MM.1S (cell line): ENCODE data around the gene SNRK.

ENCODE experiments used
- DNase-seq: peaks from one replicate; pipeline ENCODE4 v3.0.0-alpha.2; 2015
- H2AFZ ChIP-seq: fragments of 300-600 bp; sonication (generic); 2 replicates; pipeline ENCODE4 v1.6.0; 2016; ENCODE audit warnings: antibody characterized with exemption, low read length
- H3F3A ChIP-seq: fragments of 300-600 bp; sonication (generic); 2 replicates; pipeline ENCODE4 v1.6.1; 2016; ENCODE audit warnings: mild to moderate bottlenecking, antibody characterized with exemption, low read length, moderate library complexity, mixed read lengths; ENCODE audit not compliant: insufficient read depth
- H3K27ac ChIP-seq: fragments of 300-600 bp; sonication (generic); 2 replicates; pipeline ENCODE4 v1.5.1; 2016; ENCODE audit warnings: mild to moderate bottlenecking, low read length
- H3K27me3 ChIP-seq: fragments of 300-600 bp; sonication (generic); replicated peaks from 2 replicates; pipeline ENCODE4 v1.6.0; 2016; ENCODE audit warnings: low read length; ENCODE audit not compliant: insufficient read depth
- H3K36me3 ChIP-seq: fragments of 300-600 bp; sonication (generic); replicated peaks from 2 replicates; pipeline ENCODE4 v1.6.1; 2016; ENCODE audit warnings: mild to moderate bottlenecking, low read length, mixed read lengths; ENCODE audit not compliant: insufficient read depth
- H3K4me1 ChIP-seq: fragments of 300-600 bp; sonication (generic); 2 replicates; pipeline ENCODE4 v1.6.1; 2016; ENCODE audit warnings: low read length, mixed read lengths
- H3K4me2 ChIP-seq: fragments of 300-600 bp; sonication (generic); 2 replicates; pipeline ENCODE4 v1.6.0; 2016; ENCODE audit warnings: low read depth, low read length
- H3K4me3 ChIP-seq: fragments of 300-600 bp; sonication (generic); 2 replicates; pipeline ENCODE4 v1.5.1; 2016; ENCODE audit warnings: low read length, mixed read lengths
- H3K79me2 ChIP-seq: fragments of 300-600 bp; sonication (generic); 2 replicates; pipeline ENCODE4 v1.6.1; 2016; ENCODE audit warnings: mixed run types, low read length, mixed read lengths
- H3K9ac ChIP-seq: fragments of 300-600 bp; sonication (generic); 2 replicates; pipeline ENCODE4 v1.6.1; 2016; ENCODE audit warnings: low read length, mixed read lengths
- H3K9me2 ChIP-seq: fragments of 300-600 bp; sonication (generic); replicated peaks from 2 replicates; pipeline ENCODE4 v1.6.1; 2016; ENCODE audit warnings: mild to moderate bottlenecking, low read length, mixed read lengths; ENCODE audit not compliant: insufficient read depth
- H3K9me3 ChIP-seq: fragments of 300-600 bp; sonication (generic); replicated peaks from 2 replicates; pipeline ENCODE4 v1.6.1; 2016; ENCODE audit warnings: mild to moderate bottlenecking, low read length, mixed read lengths; ENCODE audit not compliant: insufficient read depth
- H4K20me1 ChIP-seq: fragments of 300-600 bp; sonication (generic); 2 replicates; pipeline ENCODE4 v1.6.1; 2016; ENCODE audit warnings: mild to moderate bottlenecking, low read length, moderate library complexity, mixed read lengths; ENCODE audit not compliant: insufficient read depth
- EZH2 ChIP-seq: fragments of 300-600 bp; sonication (generic); optimal IDR thresholded peaks from 2 replicates; pipeline ENCODE3; 2017; ENCODE audit warnings: low read depth, mild to moderate bottlenecking, antibody characterized with exemption, low read length, mixed read lengths
- EZH2phosphoT487 ChIP-seq: fragments of 300-600 bp; sonication (generic); IDR thresholded peaks from 2 replicates; pipeline ENCODE4 v1.6.1; 2018; ENCODE audit warnings: antibody characterized with exemption, low read length
- TF ChIP-seq, protein P1 (sequence below): fragments of 300-600 bp; sonication (generic); IDR thresholded peaks from 2 replicates; pipeline ENCODE4 v1.5.1; 2016; ENCODE audit warnings: antibody characterized with exemption, low read length, mixed read lengths

The SNRK gene

DNA sequence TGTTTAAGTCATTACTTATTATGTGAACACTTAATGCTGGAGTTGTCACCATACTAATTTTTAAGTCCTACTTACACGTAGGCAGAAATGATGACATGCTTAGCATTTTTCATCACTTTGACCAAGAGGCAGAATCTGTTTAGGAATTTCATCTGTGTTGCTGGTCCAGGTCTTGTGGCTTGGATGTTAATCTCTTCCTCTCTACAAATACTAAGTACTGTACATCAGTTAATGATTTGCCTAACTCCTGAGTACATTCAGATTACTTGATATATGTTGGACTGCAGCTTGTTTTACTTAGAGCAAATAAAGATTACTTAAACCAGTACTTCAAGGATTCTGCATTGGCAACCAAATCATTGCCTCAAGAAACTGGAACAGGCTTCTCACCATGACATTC is 8.6 kb downstream of the SNRK start:
- no peak overlapping the region for H3K4me2 ChIP-seq
- peaks cover 59% of the 10 kb centered on the region for H3K4me1 ChIP-seq
- no peak for DNase-seq

DNA sequence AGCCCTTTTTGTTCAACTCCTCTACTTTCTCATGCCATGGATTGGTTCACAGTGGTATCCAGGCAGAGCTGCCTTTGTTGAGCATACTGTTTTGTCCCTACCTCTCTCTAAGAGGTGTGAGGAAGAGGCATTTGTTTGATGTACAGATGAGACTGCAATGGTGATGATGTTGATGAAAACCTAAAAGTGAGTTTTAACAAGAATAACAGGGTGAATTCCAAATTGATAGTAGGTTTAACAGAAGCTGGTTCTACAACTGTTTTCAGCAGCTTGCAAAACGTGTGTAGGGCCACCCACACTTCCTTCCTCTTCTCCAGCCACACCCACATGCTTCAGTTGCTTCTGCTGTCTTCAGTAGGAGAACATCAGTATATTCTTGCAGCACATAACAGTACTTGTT is 10.2 kb downstream of the SNRK start:
- H3K27ac ChIP-seq, result peak overlapping the region; percentile 13; the same call in 1 of the 2 replicates
- no peaks in the 10 kb centered on the region for H3K27me3 ChIP-seq
- no peaks in the 10 kb centered on the region; the same call in 1 of the 2 replicates for H3K36me3 ChIP-seq
- 0 out of 2 replicates have a peak, but pooled peaks cover 6% of the 10 kb centered on the region for H4K20me1 ChIP-seq
- TF ChIP-seq, protein P1, sequence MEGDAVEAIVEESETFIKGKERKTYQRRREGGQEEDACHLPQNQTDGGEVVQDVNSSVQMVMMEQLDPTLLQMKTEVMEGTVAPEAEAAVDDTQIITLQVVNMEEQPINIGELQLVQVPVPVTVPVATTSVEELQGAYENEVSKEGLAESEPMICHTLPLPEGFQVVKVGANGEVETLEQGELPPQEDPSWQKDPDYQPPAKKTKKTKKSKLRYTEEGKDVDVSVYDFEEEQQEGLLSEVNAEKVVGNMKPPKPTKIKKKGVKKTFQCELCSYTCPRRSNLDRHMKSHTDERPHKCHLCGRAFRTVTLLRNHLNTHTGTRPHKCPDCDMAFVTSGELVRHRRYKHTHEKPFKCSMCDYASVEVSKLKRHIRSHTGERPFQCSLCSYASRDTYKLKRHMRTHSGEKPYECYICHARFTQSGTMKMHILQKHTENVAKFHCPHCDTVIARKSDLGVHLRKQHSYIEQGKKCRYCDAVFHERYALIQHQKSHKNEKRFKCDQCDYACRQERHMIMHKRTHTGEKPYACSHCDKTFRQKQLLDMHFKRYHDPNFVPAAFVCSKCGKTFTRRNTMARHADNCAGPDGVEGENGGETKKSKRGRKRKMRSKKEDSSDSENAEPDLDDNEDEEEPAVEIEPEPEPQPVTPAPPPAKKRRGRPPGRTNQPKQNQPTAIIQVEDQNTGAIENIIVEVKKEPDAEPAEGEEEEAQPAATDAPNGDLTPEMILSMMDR, result no peak
- TF ChIP-seq EZH2phosphoT487, result no peak
- no peak for TF ChIP-seq EZH2
- no peak overlapping the region for H3K9ac ChIP-seq
- no peaks in the 10 kb centered on the region for H3K9me3 ChIP-seq
- peaks cover 46% of the 10 kb centered on the region for H3K4me1 ChIP-seq
- no peaks in the 10 kb centered on the region for H3K9me2 ChIP-seq
- peak overlapping the region; percentile 52 for H3K4me2 ChIP-seq
- DNase-seq, result peak; percentile 58
- H3F3A ChIP-seq, result no peaks in the 10 kb centered on the region
- no peak overlapping the region for H2AFZ ChIP-seq
- peaks cover 98% of the 10 kb centered on the region for H3K79me2 ChIP-seq
- no peak overlapping the region for H3K4me3 ChIP-seq

More for the DNA sequence above, 8.6 kb downstream of the SNRK start:
- Histone ChIP-seq H3K9ac (no peak overlapping the region), H4K20me1 (0 out of 2 replicates have a peak, but pooled peaks cover 6% of the 10 kb centered on the region), H3K27ac (no peak overlapping the region), H3K79me2 (peaks cover 98% of the 10 kb centered on the region), H3K9me3 (no peaks in the 10 kb centered on the region), H3K27me3 (no peaks in the 10 kb centered on the region), H3F3A (no peaks in the 10 kb centered on the region), H3K4me3 (no peak overlapping the region), H3K36me3 (no peaks in the 10 kb centered on the region; the same call in 1 of the 2 replicates), H2AFZ (no peak overlapping the region), H3K9me2 (no peaks in the 10 kb centered on the region)
- TF ChIP-seq, protein P1, result no peak
- no peak for TF ChIP-seq EZH2
- no peak for TF ChIP-seq EZH2phosphoT487

DNA sequence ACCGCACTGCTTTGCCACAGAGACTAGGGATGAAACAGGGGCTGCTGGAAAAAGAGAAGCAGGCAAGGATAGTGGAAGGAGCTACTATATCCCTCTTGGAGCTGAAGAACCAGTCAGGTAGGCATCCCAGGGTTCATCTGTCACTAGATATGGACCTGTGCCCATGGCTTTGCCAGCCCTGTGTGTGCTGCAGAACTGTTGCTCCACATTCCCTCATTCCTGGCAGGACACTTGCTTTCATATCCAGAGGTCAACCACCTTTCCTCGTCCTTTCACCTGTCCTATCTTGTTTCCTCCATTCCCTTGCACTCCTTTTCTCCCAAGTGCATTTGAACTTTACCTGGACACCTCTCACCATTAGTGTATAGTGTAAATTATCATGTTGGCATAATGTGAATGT is 12.0 kb downstream of the SNRK start:
- no peak for TF ChIP-seq EZH2
- TF ChIP-seq EZH2phosphoT487, result no peak
- TF ChIP-seq, protein P1, result no peak
- H3K4me1 ChIP-seq, result peaks cover 49% of the 10 kb centered on the region
- 0 out of 2 replicates have a peak, but pooled peaks cover 6% of the 10 kb centered on the region for H4K20me1 ChIP-seq
- H3K9me2 ChIP-seq, result no peaks in the 10 kb centered on the region
- no peaks in the 10 kb centered on the region; the same call in 1 of the 2 replicates for H3K36me3 ChIP-seq
- no peak overlapping the region for H3K4me3 ChIP-seq
- H3K79me2 ChIP-seq, result peaks cover 95% of the 10 kb centered on the region
- H2AFZ ChIP-seq, result no peak overlapping the region
- no peak for DNase-seq
- no peaks in the 10 kb centered on the region for H3K9me3 ChIP-seq
- no peak overlapping the region for H3K27ac ChIP-seq
- no peaks in the 10 kb centered on the region for H3F3A ChIP-seq
- no peaks in the 10 kb centered on the region for H3K27me3 ChIP-seq
- no peak overlapping the region for H3K9ac ChIP-seq
- H3K4me2 ChIP-seq, result 0 out of 2 replicates have a peak overlapping the region, but pooled peaks have one; percentile 52
